ENCODE results near the gene CEACAM19. TPM values are rescaled to one million over a fixed set of nuclear protein-coding genes. Genes with fewer than 3 reads are reported as not detected.
"Not testable (repeated sequence)": the region's sequence is repeated elsewhere in the genome, so short reads cannot be mapped to it uniquely, and the experiment has no call there.

Gene CEACAM19, protein sequence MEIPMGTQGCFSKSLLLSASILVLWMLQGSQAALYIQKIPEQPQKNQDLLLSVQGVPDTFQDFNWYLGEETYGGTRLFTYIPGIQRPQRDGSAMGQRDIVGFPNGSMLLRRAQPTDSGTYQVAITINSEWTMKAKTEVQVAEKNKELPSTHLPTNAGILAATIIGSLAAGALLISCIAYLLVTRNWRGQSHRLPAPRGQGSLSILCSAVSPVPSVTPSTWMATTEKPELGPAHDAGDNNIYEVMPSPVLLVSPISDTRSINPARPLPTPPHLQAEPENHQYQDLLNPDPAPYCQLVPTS
- polyA plus RNA-seq (ENCODE audit: low read depth in 6 of 6): not detected

DNA sequence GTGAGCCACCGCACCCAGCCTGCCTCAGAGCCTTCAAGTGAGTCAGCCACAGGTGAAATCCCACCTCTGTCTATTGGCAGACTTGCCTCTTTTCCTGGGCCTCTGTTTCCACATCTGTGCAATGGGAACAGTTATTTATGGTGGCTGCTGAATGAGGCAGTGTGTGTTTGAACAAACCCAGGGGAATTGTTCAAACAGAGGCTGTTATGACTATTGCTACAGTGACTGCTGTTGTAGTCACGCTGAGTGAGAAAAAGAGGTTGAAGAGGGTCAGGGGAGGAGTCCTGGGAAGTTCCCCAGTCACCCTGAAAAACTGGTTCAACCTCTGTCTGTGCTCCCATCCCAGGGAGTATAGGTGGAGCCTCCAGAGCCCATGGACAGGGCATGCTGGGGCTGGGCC, at the start of gene CEACAM19:
Gene CEACAM19 (plus strand): TSS at position 83 of the 400 bp plus-strand sequence. CDS start 450 bp downstream, outside the sequence.
- peaks cover 5 to 28% (median 6%) of the 10 kb centered on the region in 3 donors for H3K27me3 Mint-ChIP-seq
- no peaks in the 10 kb centered on the region for H3K36me3 Mint-ChIP-seq
- H3K4me3 Mint-ChIP-seq: no peak within 1 kb of the TSS
- H3K27ac Mint-ChIP-seq: no peak within 1 kb of the TSS
- no peak for ATAC-seq (ENCODE audit: low read depth in 2 of 2)
- H3K4me1 Mint-ChIP-seq: no peaks in the 10 kb centered on the region
- DNase-seq: no peak
- peaks cover 0 to 4% (median 0%) of the 10 kb centered on the region in 7 donors for H3K9me3 Mint-ChIP-seq

DNA sequence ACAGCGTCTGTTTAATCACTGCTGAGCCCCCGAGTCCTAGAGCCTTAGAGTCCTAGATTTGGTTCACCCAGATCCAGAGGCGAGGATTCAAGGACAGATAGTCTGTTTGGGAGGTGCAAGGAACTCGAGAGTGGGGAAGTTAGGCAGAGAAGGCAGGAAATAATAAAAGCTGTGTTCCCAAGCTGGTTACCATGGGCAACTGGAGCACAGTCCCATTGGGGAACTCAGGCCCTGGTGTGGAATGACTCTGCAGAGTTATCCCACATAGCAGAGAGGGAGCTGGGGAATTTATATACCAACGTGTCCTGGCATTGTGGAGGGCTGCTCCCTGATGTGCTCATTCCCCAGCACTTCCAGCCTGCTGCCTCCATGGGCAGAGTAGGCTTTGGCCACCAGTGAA, 48.2 kb upstream of the CEACAM19 start:
- Mint-ChIP-seq H3K27me3 (peaks cover 0 to 33% (median 29%) of the 10 kb centered on the region in 3 donors), H3K27ac (peak overlapping the region in 1 of 6 donors; percentile 71), H3K36me3 (no peaks in the 10 kb centered on the region), H3K4me3 (peak overlapping the region in 1 of 8 donors; percentile 25), H3K4me1 (no peaks in the 10 kb centered on the region), H3K9me3 (peaks cover 0 to 7% (median 0%) of the 10 kb centered on the region in 7 donors)
- ATAC-seq (ENCODE audit: low read depth in 2 of 2) (no peak), DNase-seq (no peak)

DNA sequence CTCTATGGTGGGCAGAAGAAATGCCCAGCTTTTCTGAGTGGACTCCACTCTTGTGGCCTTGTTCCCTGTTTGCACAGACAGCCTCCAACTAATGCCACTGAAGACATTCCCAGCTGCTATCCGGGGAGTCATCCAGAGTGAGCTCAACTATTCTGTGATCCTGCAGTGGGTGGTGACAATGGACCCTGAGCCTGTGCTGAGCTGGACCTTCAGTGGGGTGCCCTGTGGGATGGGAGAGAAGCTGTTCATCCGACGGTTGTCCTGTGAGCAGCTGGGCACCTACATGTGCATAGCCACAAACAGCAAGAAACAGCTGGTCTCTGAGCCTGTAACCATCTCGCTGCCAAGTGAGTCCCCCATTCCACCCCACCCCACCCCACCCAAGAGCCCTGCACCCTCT, 47.7 kb upstream of the CEACAM19 start:
- no peaks in the 10 kb centered on the region for H3K36me3 Mint-ChIP-seq
- peaks cover 0 to 36% (median 29%) of the 10 kb centered on the region in 3 donors for H3K27me3 Mint-ChIP-seq
- no peaks in the 10 kb centered on the region for H3K4me1 Mint-ChIP-seq
- ATAC-seq (ENCODE audit: low read depth in 2 of 2): no peak
- H3K9me3 Mint-ChIP-seq: peaks cover 0 to 7% (median 1%) of the 10 kb centered on the region in 7 donors
- H3K27ac Mint-ChIP-seq: no peak overlapping the region
- no peak for DNase-seq
- H3K4me3 Mint-ChIP-seq: no peak overlapping the region

DNA sequence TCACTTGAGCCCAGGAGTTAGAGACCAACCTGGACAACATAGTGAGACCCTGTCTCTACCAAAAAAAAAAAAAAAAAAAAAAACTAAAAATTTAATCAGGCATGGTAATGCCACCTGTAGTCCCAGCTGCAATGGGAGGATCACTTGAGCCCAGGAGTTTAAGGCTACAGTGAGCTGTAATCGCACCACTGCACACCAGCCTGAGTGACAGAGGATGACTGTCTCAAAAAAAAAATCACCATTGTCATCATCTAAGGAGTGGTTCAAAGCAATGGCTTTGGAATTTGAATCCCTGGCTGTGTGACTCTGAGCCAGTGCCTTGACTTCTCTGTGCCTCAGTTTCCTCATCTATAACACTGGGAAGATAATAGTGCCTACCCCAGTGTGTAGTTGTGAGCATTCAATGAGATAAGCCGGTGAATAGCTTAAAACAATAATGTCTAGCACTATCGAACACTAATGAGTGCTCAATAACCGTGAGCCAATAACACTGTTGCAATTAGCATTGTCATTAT, 46.4 kb upstream of the CEACAM19 start:
- H3K4me3 Mint-ChIP-seq: no peak overlapping the region
- no peaks in the 10 kb centered on the region for H3K4me1 Mint-ChIP-seq

DNA sequence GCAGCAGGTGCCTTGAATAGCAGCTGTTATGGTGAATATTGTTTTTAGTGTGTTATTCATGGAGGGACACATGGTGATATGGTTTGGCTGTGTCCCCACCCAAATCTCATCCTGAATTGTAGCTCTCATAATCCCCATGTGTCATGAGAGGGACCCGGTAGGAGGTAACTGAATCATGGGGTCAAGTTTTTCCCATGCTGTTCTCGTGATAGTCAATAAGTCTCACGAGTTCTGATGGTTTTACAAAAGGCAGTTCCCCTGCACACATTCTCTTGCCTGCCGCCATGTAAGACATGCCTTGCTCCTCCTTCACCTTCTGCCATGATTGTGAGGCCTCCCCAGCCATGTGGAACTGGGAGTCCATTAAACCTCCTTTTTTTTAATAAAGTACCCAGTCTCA, 45.6 kb upstream of the CEACAM19 start:
- not testable (repeated sequence) for H3K4me3 Mint-ChIP-seq; ATAC-seq (ENCODE audit: low read depth in 2 of 2); H3K27ac Mint-ChIP-seq; DNase-seq; H3K4me1 Mint-ChIP-seq; H3K9me3 Mint-ChIP-seq; H3K36me3 Mint-ChIP-seq
- H3K27me3 Mint-ChIP-seq: peaks cover 0 to 45% (median 29%) of the 10 kb centered on the region in 3 donors

More for the DNA sequence above, 46.4 kb upstream of the CEACAM19 start:
- Mint-ChIP-seq H3K27me3 (peaks cover 0 to 40% (median 29%) of the 10 kb centered on the region in 3 donors), H3K9me3 (peaks cover 0 to 9% (median 4%) of the 10 kb centered on the region in 7 donors), H3K36me3 (no peaks in the 10 kb centered on the region), H3K27ac (no peak overlapping the region)
- DNase-seq (no peak), ATAC-seq (ENCODE audit: low read depth in 2 of 2) (no peak)

DNA sequence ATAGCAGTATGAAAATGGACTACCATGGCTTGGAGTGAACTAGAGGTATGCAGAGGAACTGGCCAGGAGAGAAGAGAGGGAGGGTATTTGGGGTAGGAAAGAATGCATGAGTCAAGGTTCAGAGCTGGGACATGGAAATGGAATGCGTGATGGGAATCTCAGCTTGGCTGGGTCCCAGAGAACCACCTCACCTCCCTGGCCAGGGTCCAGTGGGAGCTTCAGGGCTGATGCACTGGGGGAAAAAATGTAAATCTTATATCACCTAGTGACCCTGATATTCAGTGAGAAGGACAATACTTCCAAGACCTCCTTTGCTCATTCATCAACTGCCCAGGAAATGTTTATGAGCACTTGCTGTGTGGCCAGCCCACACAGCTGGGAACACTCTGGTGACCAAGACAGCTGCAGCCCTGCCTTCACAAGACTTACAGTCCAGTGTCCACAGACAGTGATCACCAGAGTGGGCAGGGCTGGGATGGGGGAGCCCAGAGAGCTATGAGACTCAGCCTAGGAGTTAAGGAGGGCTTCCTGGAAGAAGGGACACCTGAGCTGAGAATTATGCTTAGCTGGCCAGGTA, 45.1 kb upstream of the CEACAM19 start:
- Mint-ChIP-seq H3K27me3 (peaks cover 0 to 50% (median 29%) of the 10 kb centered on the region in 3 donors), H3K9me3 (peaks cover 0 to 9% (median 4%) of the 10 kb centered on the region in 7 donors), H3K36me3 (no peaks in the 10 kb centered on the region), H3K4me3 (no peak overlapping the region), H3K27ac (peak overlapping the region in 1 of 6 donors; percentile 15), H3K4me1 (no peaks in the 10 kb centered on the region)
- ATAC-seq (ENCODE audit: low read depth in 2 of 2): no peak
- DNase-seq: no peak

DNA sequence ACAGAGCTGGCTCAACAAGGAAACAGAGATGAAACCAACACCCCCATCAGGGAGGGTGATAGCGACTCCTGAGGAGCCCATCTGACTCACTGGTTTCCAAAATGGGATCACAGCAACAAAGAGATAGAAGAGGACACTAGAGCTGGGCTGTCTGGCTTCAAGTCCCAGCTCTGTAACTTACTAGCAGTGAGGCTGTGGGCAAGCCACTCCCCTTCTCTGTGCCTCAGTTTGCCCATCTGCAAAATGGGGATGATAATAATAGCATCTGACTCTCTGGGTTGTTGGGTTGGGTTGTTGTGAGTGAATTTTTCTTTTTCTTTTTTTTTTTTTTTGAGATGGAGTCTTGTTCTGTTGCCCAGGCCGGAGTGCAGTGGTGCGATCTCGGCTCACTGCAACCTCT, 43.7 kb upstream of the CEACAM19 start:
- Mint-ChIP-seq H3K27ac (peak overlapping the region in 1 of 6 donors; percentile 19), H3K4me3 (no peak overlapping the region), H3K36me3 (no peaks in the 10 kb centered on the region), H3K4me1 (no peaks in the 10 kb centered on the region), H3K9me3 (peaks cover 0 to 9% (median 4%) of the 10 kb centered on the region in 7 donors), H3K27me3 (peaks cover 1 to 47% (median 33%) of the 10 kb centered on the region in 3 donors)
- ATAC-seq (ENCODE audit: low read depth in 2 of 2) (no peak), DNase-seq (no peak)

DNA sequence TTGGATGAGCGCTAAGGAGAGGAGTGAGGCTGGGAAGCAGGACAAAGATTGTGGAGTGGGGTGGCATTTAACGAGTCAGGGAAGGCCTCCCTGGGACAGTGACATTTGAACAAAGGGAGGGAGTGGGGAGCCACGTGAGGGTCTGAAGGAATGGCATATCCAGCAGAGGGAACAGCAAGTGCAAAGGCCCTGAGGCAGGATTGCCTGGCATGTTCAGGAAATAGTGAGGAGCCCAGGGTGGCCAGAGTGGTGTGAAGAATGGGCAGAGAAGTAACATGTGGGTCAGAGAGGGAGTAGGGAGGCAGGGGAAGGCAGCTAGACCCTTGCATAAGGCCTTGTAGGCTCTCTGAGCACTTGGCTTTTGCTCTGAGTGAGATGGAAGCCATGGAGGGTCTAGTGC, 42.5 kb upstream of the CEACAM19 start:
- no peak for DNase-seq
- Mint-ChIP-seq H3K9me3 (peaks cover 0 to 9% (median 3%) of the 10 kb centered on the region in 7 donors), H3K36me3 (no peaks in the 10 kb centered on the region), H3K27ac (peak overlapping the region in 1 of 6 donors; percentile 48), H3K27me3 (peaks cover 4 to 52% (median 28%) of the 10 kb centered on the region in 3 donors), H3K4me3 (no peak overlapping the region), H3K4me1 (no peaks in the 10 kb centered on the region)
- no peak for ATAC-seq (ENCODE audit: low read depth in 2 of 2)

DNA sequence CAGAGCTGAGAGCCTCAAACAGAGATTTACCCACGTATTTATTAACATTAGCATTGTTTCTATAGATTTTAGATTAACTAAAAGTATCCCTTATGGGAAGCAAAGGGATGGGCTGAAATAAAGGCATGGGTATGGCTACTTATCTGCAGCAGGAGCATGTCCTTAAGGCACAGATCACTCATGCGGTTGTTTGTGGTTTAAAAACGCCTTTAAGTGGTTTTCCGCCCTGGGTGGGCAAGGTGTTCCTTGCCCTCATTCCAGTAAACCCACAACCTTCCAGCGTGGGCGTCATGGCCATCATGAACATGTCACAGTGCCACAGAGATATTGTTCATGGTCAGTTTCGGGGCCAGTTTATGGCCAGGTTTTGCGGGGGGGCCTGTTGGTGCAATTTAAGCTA, 39.7 kb upstream of the CEACAM19 start:
- H3K9me3 Mint-ChIP-seq; H3K27ac Mint-ChIP-seq; ATAC-seq (ENCODE audit: low read depth in 2 of 2); H3K4me1 Mint-ChIP-seq; H3K36me3 Mint-ChIP-seq; DNase-seq; H3K4me3 Mint-ChIP-seq: not testable (repeated sequence)
- peaks cover 18 to 68% (median 28%) of the 10 kb centered on the region in 3 donors for H3K27me3 Mint-ChIP-seq

DNA sequence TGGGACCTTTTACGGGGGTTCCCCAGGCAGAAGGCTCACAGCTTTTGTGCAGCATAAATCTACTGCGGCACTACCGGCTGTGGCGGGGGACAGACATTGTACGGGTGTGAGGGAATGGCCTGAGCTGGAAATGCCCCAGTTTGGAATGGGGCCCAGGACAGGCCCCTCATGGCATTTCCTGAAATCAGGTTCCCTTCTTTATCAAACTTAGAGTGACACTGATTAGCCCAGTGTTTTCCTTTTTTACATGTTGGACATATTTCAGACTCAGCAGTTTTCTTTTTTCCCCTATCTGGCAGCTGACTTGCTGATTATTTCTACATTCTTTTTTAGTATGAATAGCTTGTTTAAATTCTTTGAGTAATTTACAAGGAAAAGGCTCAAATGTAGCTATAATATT, 37.2 kb upstream of the CEACAM19 start:
- not testable (repeated sequence) for H3K27ac Mint-ChIP-seq; H3K36me3 Mint-ChIP-seq; H3K4me3 Mint-ChIP-seq; H3K4me1 Mint-ChIP-seq; H3K9me3 Mint-ChIP-seq; DNase-seq; ATAC-seq (ENCODE audit: low read depth in 2 of 2)
- H3K27me3 Mint-ChIP-seq: peaks cover 20 to 56% (median 22%) of the 10 kb centered on the region in 3 donors

DNA sequence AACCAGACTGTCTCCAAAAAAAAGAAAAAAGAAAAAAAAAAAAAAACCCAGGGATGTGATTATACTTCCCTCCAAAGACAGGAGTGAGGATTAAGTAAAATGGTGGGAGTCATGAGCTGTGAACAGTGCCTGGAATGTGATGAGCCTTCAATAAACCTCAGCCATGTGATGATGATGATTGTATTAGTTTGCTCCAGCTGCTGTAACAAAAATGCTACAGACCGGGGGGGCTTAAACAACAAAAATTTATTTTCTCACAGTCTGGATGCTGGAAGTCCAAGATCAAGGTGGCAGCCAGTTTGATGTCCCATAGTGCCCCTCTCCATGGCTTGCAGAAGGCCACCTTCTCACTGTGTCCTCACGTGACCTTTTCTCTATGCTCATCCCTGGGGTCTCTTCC, 36.5 kb upstream of the CEACAM19 start:
- Mint-ChIP-seq H3K36me3 (no peaks in the 10 kb centered on the region), H3K9me3 (peaks cover 0 to 5% (median 0%) of the 10 kb centered on the region in 7 donors), H3K4me1 (no peaks in the 10 kb centered on the region), H3K27me3 (peaks cover 20 to 55% (median 22%) of the 10 kb centered on the region in 3 donors), H3K4me3 (no peak overlapping the region), H3K27ac (no peak overlapping the region)
- no peak for DNase-seq
- no peak for ATAC-seq (ENCODE audit: low read depth in 2 of 2)

DNA sequence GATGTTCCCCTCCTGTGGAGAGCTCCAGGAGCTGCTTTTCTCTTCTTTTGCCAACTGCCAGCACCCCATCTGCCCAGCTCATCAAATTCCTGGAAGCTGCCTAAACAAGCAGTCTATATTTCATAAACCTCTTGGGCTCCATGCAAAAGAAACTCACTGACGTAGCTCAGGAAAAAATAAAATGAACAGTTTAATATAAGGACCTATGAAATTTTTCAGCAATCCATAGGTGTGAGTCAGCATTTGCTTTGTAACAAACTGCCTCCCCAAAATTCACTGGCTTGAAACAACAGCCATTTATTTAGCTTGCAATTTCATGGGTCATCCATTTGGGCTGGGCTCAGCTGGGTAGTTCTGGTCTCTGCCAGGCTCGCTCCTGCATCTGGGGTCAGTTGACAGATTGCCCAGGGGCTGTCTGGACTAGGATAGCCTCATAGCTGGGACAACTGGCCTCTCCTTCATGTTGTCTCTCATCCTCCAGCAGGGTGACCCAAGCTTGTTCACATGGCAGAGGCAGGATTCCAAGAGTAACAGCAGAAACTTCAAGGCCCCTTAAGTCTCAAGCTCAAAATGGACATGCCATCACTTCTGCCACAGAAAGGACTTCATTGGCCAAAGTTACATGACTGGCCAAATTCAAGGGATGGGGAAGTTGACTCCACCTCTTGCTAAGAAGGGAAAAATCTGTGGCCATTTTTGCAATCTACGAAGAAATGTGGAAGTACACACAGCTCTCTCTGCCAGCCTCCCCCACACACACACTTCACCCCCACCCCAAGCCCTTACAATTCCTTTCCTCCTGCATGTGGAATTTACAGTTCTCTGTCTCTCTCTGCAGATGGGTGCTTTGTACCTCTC, 35.5 kb upstream of the CEACAM19 start:
- H3K36me3 Mint-ChIP-seq: no peaks in the 10 kb centered on the region
- H3K4me1 Mint-ChIP-seq: no peaks in the 10 kb centered on the region
- H3K27me3 Mint-ChIP-seq: peaks cover 25 to 48% (median 30%) of the 10 kb centered on the region in 3 donors
- peak overlapping the region in 1 of 8 donors; percentile 6 for H3K4me3 Mint-ChIP-seq
- DNase-seq (no peak), ATAC-seq (ENCODE audit: low read depth in 2 of 2) (no peak)
- H3K9me3 Mint-ChIP-seq: peaks cover 0 to 5% (median 0%) of the 10 kb centered on the region in 7 donors
- H3K27ac Mint-ChIP-seq: no peak overlapping the region
